T1000 (cell line): ENCODE data around the gene PSME1.

Experiments used
- DNase-seq: peaks from one replicate; lab custom pipeline; 2025; ENCODE audit warnings: mixed read lengths; lab: John Stamatoyannopoulos, UW

The PSME1 gene

DNA sequence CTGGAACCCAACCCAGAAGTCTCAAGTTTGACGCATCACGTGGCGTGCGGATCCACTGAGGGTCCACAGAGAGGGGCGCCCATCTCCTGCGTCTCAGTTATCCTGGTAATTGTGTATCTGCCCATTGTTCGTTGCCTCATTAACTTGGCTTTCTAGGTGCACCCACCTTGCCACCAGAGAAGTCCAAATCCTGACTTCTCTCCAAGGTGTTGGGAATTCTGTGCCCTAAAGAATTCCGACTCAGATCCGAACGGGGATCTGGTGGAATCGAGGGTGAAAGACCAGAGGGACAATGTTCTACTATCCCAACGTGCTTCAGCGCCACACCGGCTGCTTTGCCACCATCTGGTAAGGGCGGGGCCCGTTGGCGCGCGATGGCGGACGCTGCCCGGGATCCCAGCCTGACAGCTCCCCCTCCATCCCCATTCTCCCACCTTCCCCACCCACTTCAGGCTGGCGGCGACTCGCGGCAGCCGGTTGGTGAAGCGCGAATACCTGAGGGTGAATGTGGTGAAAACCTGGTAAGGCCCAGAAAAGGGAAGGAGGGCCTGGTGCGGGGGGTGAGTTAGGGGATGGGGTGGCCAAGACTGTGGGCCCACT lies 36.4 kb downstream of the PSME1 start:
- no peak for DNase-seq

DNA sequence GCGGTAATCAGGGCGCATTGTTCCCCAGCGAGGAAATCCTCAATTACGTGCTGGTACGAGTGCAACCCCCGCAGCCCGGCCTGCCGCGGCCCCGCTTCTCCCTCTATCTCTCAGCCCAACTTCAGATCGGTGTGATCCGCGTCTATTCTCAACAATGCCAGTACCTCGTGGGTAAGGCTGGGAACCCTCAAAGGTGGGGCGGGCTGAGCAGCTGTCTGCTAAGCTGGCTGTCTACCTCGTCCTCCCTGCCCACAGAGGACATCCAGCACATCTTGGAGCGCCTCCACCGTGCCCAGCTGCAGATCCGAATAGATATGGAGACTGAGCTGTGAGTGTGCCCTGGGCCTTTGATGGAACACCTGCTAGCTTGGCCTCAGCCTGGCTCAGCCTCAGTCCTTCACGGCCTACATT lies 36.9 kb downstream of the PSME1 start:
- DNase-seq: no peak

DNA sequence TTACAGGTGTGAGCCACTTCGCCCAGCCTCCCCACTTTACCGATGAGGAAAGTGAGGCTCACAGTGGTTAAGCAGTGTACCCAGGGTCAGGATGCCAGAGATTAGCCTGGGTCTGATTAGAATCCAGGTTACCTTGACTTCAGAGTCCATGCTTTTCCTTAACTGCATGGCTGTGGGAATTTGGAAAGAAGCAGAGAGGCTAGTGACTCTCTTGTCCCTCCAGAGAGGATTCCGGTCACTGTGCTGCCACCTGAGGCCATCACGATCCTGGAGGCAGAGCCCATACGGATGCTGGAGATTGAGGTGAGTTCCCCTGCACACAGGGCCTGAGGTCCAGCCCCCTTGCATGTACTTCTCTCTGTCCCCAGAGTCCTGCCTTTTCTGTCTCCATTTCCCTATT lies 40.6 kb downstream of the PSME1 start:
- no peak for DNase-seq

- no peak for DNase-seq
Measured at GRCh38 chr14:24177041-24177825, 41.2 kb downstream of the PSME1 start.

GRCh38 chr14:24177891-24178290 lies 41.9 kb downstream of the PSME1 start:
- DNase-seq: no peak

DNA sequence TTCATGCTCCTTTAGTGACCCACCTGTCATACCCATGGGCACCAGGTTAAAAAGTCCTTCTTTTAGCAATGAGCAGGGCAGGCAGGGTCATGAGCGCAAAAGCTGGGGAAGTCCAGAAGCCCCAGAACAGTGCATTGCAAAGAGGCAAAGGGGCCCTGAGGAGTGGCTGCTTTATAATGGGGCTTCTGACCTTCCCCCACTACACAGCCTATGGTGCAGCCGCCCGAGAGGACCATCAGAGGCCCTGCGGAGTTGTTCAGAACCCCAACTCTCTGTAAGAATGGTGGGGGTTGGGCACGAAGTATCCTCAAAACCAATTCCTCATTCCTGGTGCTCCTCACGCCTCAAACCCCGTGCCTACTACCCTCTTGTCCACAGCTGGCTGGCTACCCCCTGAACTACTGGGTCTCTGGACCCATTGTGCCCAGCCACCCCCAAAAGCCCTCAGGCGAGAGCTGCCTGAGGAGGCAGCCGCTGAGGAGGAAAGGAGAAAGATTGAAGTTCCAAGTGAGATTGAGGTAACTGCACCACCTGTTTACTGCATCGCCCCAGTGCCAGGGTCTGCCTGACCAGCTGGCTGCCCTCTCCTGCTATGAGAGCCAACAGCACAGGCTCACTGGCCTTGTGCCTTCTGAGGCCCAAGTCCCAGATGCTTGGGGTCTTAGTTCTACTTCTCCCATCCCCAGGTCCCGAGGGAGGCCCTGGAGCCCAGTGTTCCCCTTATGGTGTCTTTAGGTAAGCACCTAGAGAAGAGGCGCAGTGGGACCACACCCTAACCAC lies 42.6 kb downstream of the PSME1 start:
- DNase-seq: no peak

DNA sequence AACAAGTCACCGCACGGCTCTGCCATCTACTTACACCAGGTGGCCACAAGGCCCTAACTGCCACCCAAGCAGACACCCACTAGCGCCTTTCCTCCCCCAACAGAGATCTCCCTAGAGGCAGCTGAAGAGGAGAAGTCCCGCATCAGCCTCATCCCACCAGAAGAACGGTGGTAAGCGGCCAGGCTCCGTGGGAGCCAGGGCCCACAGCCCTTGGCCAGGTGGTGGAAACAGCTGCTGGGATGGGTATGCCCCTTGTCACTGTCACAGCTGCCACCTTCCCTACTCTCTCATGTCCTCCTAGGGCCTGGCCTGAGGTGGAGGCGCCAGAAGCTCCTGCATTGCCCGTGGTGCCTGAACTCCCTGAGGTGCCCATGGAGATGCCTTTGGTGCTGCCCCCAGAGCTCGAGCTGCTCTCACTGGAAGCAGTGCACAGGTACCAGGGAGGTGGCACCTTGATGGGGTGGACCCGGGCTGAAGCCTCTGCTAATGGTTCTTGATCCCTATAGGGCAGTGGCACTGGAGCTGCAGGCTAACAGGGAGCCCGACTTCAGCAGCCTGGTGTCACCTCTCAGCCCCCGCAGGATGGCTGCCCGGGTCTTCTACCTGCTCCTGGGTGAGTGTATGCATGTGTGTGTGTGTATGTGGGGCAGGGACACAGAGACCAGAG lies 43.4 kb downstream of the PSME1 start:
- no peak for DNase-seq

DNA sequence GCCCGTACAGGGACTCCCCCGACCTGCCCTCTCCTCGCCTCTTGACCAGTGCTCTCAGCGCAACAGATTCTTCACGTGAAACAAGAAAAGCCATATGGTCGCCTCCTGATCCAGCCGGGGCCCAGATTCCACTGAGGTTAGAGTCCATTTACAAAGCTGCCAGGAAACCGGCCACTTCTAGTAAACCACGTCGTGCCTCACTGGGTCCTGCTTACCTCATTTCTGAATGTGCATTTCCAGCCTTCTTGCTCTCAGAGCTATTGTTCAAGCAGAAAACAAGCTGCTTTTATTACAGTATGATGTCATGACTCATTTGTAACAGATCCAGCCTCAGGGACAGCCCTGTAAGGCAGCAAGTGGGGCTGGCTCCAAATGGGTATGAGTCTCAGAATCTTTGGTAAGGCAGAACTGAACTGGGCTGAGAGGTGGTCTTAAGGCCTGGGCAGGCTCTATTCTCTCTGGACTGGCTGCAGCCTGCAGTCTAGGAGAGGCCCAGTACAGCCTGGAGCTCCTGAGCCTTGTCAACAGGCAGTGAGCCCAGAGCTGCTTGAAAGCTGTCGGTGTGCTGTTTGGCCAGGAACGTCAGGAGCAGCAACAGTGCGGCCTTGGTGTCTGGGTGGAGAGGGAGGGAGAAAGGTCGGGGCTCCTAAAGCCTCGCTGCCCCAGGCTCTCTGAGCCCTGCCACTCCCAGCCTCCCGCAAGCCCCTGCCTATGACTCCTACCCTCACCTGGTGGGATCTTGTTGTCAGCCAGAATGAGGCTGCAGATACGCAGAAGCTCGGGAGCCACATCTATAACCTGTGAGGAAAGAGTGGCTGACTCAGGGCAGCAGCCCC lies 44.2 kb downstream of the PSME1 start:
- peak; percentile 31 for DNase-seq

DNA sequence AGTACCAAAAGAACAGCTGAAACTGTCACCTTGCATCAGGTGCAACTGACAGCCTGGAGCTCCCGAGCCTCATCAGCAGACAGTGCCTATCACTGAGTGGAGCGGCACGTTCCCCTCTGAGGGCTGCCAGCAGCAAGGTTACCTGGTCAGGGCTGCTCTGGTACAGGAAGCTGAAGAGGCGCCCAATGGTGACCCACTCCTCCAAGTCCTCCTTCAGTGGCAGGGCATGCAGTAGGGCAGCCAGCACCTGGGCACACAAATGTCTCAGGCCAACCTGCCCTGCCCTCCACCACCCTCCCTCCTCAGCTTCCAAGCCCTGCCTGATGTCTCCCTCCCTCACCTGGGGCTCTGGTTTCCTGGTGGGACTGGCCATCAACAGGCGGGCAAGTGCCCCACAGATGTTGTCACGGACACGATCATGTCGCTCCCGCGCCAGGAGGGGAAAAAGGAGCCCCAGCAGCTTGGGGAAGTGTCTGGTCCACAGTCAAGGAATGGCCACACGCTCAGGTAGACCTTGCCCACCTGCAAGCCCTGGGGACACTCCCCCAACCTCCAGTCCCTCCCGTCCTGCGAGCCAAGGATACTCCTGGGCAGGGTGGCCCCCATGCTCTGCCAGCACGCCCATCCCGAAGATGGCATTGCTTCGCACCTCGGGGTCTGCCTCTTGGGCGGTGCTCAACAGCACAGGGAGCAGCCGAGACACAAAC lies 45.5 kb downstream of the PSME1 start:
- no peak for DNase-seq

GRCh38 chr14:24182110-24182882 lies 46.3 kb downstream of the PSME1 start:
- no peak for DNase-seq

GRCh38 chr14:24183014-24183481 lies 47.1 kb downstream of the PSME1 start:
- DNase-seq: no peak

DNA sequence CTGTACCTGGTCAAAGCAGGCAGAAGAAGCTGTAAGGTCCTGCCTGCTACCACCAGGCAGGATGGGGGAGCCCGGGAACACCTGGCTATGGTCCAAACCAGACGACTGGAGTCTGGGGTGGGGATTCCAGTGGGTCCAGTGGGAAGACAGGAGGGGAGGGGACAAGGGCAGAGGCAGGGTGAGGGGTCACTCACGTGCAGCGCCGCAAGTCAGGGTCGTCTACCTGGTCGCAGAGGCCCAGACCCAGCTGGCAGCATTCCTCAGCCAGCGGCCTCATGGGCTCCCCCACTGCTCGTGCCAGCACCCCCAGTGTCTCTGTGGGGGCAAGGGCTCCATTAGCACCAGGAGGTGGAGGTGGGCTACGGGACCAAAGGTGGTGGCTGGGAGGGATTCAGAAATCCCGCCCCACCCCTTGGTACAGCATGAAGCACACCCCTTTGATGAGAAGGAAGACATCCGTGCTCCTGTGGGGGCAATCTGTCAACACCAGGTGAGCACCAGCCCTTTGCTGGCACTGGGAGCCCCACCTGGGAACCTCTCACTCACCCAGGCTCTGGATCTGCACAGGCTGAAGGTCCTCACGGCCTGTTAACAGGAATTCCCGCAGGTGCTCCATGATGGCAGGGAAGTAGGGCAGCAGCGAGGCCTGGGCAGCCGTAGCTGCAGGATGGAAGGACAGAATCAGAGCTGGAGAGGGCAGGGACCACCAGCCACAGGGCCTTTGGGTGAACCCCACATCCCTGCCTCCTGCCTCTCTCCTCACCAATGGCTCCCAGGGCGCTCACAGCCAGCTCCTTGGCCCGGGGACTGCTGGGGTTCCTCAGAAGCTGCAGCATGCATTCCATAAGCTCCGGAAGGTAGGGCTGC lies 48.3 kb downstream of the PSME1 start:
- no peak for DNase-seq

DNA sequence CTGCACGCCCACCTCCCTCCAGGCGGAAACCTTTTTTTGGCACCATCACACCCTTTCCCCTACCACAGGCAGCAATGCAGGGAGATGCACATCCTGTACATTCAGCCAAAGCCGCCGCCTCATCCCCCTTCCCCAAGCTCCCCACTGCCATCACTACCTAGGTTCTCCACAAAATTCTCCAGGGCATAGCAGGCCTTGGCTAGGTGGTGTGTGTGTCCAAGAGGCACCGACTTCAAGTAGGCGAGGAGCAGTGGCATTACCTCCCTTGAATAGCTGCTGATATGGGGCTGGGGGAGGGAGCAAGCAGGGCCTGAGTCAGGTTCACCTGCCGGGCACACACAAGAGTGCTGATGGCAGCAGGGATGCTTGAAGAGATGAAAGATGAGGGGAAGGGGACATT lies 49.0 kb downstream of the PSME1 start:
- no peak for DNase-seq

DNA sequence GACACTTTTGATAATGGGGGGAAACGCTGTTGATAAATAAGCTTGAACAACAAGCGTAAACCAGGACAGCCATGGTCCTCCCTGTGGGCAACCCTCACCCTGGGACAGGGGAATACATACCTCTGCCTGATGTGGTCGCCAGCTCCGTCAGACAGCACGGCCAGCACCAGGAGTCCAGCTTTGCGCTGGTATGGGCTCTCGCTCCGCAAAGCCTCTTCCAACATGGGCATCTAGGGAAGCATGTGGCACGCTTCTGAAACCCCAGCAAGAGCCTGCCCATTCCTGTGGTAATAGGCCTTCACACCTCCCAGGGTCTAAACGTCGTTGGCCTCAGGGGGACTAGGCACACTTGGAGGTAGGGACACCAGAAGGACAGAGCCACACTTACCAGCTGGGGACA lies 49.7 kb downstream of the PSME1 start:
- DNase-seq: no peak

DNA sequence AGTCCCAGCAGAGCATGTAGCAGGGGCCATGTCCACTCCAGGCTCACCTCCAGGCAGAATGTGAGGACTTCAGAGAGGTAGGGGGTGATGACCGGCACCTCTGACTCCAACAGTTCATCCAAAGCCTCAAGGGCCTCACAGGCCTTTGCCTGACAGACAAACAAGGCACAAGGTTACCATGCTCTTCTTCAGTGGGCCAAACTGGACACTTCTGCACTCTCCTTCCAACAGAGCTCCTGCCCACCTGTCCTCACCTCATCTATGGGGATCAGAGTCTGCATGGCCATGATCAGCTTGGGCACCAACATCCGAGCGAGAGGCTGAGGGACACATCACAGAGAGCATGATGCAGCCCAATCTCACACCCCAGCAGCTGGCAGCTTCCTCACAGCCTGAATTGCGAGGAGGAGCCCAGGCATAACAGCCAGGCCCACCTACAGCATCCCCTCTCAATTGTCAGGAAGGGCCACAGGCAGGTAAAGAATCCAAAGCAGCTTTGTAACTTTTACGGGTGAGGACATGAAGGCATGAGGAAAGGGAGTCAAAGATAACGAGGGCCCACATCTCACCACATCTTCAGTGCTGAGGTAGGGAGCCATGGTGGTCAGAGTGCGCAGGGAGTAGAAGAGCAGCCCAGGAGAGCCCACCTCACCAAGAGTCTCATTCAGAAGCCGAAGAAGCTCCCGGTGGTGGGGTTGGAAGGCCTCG lies 51.0 kb downstream of the PSME1 start:
- no peak for DNase-seq

GRCh38 chr14:24187539-24187915 lies 51.5 kb downstream of the PSME1 start:
- no peak for DNase-seq
